ENCODE results near the gene MIA.
"Not testable (repeated sequence)": the region's sequence is repeated elsewhere in the genome, so short reads cannot be mapped to it uniquely, and the experiment has no call there.

The MIA gene

GRCh38 chr19:40750874-40751537 is 24.3 kb upstream of the MIA start, which contains the start of gene SNRPA:
TSS of gene SNRPA (plus strand) at chr19:40751203. CDS start at chr19:40751409, 206 bp downstream.
- no peak for DNase-seq

GRCh38 chr19:40752257-40752781 is 23.0 kb upstream of the MIA start:
- DNase-seq, result no peak

GRCh38 chr19:40754611-40755247 is 20.6 kb upstream of the MIA start:
- no peak for DNase-seq

GRCh38 chr19:40755248-40755624 is 20.1 kb upstream of the MIA start:
- no peak for DNase-seq

- no peak for DNase-seq
These were observed 19.5 kb upstream of the MIA start for GRCh38 chr19:40755791-40756190.

DNA sequence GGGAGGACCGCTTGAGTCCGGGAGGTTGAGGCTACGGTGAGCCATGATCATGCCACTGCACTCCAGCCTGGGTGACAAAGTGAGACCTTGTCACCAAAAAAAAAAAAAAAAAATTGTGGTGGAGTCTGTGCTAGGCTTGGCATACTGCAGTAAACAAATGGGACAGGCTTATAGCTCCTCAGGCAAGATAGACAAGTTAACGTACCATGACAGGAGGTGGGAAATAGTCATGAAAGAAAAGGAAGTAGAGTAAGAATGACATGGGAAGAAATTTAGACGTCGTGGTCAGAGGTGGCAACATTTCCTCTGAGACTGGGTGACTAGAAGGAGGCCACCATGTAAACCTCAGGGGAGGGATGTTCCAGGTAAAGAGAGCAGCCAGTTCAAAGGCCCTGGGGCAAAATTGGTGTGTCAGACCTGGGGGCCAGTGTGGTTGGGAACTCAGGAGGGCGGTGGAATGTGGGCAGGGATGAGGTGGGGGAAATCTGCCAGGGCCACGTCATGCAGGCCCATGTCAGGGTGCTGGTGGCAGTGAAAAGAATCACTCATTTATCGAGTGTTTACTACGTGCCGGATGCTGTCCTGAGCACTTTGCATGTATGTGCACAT is 18.7 kb upstream of the MIA start:
- DNase-seq, result no peak

DNA sequence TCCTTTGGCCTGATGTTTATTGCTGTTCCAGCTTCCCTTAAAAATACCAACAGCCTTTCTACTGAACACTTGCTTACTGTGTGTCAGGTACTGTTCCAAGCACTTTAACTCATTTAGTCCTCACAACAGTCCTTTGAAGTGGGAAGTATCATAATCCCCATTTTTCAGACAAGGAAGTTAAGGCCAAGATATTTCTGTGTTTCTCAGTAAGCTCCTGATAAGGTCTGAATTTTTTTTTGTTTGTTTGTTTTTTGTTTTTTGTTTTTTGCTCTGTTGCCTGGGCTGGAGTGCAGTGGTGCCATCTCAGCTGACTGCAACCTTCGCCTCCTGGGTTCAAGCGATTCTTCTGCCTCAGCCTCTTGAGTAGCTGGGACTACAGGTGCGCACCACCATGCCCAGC is 16.8 kb upstream of the MIA start:
- no peak for DNase-seq

DNA sequence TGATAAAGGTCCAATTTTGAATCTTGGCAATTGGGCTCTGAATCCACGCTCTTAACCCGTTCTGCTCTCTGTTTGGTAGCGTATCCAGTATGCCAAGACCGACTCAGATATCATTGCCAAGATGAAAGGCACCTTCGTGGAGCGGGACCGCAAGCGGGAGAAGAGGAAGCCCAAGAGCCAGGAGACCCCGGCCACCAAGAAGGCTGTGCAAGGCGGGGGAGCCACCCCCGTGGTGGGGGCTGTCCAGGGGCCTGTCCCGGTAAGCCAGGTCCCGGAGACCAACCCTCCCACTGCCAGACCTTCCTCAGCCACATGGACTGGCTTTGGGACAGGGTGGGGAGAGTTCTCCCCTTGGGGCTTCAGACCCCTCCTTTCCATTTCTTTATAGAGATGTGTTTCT is 16.0 kb upstream of the MIA start:
- DNase-seq, result no peak

DNA sequence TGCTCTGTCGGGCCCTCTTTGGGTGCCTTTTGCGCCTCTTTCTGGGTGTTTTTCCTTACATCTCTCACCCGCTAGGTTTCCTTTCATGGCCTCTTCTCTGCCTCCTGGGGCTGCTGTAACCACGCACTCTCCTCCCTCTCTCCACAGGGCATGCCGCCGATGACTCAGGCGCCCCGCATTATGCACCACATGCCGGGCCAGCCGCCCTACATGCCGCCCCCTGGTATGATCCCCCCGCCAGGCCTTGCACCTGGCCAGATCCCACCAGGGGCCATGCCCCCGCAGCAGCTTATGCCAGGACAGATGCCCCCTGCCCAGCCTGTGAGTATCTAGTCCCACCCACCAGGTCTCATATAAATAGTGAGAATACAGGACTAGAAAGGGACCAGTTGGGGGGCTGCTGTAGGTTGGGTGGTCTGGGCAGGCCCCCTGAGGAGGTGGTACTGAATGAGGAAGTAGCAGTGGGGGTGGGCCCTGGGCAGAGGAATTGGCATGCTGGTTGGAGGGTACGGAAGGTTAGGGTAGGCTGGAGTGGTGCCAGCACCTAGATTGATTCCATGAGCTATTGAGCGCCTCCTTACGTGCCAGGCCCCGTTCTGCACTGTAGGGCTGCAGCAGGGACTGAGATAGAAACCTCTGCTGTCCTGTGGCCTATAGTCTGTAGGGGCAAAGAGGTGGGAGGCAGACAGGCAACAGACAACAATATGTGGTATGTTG is 12.4 kb upstream of the MIA start:
- no peak for DNase-seq

- no peak for DNase-seq
These were observed 11.8 kb upstream of the MIA start for GRCh38 chr19:40763526-40763925.

DNA sequence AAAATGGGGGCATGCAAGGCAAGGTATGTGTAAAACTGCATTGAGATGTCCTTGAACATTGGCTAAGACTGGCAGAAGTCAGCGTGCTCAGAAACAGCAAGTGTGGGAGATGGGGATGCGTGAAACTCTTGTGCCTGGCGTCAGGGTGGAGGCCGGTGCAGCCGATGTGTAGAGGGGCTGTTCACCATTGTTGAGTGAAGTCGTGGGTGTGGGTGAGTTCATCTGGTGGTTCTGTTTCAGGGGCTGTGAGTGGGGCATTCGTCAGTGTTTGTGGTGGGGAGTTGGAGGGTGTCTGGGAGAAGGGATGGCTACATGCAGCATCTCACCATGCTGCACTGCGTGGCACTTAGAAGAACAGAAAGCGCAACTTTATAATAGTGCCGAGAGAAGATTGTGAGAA is 11.4 kb upstream of the MIA start:
- DNase-seq, result no peak

DNA sequence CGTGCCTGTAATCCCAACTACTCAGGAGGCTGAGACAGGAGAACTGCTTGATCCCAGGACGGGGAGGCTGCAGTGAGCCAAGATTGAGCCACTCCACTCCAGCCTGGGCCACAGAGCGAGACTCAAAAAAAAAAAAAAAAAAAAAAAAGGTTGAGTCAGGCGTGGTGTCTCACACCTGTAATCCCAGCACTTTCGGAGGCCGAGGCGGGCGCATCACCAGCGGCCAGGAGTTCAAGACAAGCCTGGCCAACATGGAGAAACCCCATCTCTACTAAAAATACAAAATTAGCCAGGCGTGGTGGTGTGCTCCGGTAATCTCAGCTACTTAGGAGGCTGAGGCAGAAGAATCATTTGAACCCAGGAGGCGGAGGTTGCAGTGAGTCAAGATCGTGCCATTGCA is 8.9 kb upstream of the MIA start:
- not testable (repeated sequence) for DNase-seq

DNA sequence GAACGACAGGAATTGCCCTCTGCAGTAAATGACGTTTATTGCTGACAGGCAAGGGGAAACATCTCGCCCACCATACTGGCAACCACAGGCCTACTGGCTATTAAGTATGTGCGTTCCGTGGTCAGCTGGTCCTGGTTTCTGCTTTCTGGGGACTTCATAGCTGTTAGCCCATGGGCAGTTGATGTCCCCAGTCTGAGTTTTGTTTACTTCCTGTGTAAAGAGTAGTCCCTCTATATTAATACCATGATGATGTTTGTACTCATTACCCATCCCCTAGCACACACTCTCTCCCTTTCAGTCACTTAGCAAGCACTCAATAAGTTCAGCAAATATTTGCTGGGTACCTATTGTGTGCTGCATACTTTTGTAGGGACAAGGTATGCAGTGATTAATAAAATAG is 6.5 kb upstream of the MIA start:
- DNase-seq, result no peak

- DNase-seq, result not testable (repeated sequence)
These were observed 4.0 kb upstream of the MIA start for GRCh38 chr19:40771101-40771862.

DNA sequence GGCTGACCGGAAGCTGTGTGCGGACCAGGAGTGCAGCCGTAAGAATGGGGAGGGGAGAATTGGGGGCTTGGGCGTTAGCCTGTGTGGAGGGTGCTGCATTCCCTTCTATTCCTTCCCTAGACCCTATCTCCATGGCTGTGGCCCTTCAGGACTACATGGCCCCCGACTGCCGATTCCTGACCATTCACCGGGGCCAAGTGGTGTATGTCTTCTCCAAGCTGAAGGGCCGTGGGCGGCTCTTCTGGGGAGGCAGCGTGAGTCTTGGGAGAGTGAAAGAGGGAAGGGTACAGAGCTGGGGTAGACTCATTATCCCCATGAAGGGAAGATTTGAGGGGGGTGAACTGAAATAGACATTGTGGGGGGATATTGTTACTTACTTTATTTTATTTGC is 306 bp downstream of the MIA start:
- no peak for DNase-seq

DNA sequence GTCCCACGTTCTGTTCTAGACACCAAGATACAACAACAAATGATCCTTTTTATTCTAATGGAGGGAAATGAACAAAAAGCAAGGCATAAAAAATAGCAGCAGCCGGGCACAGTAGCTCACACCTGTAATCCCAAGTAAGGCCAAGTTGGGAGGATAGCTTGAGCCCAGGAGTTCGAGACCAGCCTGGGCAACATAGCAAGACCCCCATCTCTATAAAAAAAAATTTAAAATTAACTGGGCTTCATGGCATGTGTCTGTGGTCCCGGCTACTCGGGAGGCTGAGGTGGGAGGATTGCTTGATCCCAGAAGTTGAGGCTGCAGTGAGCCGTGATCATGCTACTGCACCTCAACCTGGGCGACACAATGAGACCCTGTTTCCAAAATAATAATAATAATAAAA is 1.0 kb downstream of the MIA start:
- no peak for DNase-seq

- peak; percentile 95 for DNase-seq
These were observed 1.8 kb downstream of the MIA start for GRCh38 chr19:40776932-40777644.

- DNase-seq, result no peak
These were observed 2.3 kb downstream of the MIA start for GRCh38 chr19:40777645-40777936.

DNA sequence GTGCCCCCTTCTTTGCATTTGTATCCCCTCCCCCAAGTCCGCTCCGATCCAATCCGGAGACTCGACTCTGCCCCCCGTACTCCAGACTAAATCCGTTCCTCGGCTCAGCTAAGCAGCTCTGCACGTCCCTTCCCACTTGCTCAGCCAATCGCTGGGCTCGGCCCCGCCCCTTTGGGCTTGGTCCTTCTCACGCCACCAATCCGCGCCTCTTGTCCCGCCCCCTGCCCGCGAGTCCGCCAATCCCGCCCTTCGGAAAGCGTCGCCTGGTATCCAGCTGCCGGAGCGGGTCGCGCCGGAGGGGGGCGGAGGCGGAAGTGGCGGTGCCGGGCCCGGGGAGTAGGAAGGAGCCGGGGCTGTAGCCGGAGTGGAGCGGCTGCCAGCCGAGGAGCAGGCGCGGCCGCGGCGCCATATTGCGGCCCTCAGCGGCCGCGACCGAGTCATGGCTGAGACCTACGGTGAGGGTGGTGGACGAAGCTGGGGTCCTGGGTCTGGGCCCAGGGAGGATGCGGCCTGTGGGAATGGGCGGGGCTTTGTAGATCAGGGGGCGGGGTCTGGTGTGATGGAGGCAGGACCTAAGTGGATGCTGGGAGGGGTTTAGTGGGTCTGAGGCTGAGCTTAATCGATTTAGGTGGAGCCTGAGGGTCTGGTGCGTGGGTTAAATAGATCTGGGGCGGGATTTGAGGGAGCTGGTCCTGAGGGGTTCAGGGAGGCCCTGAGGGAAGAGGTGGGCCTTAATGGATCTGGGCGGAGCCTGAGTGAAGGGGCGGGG is 2.8 kb downstream of the MIA start, which contains the start of gene RAB4B:
Gene RAB4B, plus strand, starts transcription at position 311 of the 769 bp plus-strand sequence. Its CDS starts 129 bp downstream, at position 440.
- DNase-seq, result peak; percentile 100

GRCh38 chr19:40778706-40779284 is 3.5 kb downstream of the MIA start:
- no peak for DNase-seq

DNA sequence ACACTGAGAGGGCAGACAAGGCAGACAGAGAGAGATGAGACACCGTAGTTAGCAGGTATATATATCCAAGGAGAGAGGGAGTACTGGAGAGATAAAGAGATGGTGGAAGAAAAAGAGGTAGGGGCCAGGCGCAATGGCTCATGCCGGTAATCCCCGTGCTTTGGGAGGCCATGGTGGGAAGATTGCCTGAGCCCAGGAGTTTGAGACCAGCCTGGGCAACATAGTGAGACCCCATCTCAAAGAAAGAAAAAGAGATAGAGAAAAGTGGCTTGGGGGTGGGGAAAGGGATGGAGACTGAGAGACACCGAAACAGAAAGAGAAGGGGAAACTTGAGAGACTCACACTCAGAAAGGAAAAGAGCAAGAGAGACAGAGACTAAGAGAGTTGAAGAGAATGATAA is 5.3 kb downstream of the MIA start:
- DNase-seq, result no peak
